Measurements from ENCODE around the gene DUSP1. TPM values are rescaled to one million over a fixed set of nuclear protein-coding genes. Genes with fewer than 3 reads are reported as not detected.

The DUSP1 gene
- total and polyA plus RNA-seq, 2 of the 13 experiments (the other 11 are each of a cell fraction or from before 2014, with no cell fraction given), result 27.1 to 55.5 TPM

- TF ChIP-seq UBTF (CRISPR knock-in tag; IDR thresholded peaks at IDR 0.05) (0 out of 2 replicates have a peak, but pooled peaks have one; percentile 19), ESRRA (CRISPR knock-in tag; IDR thresholded peaks at IDR 0.05; ENCODE audit: low read depth) (0 out of 2 replicates have a peak, but pooled peaks have one; percentile 36), FOSL2 (CRISPR knock-in tag; IDR thresholded peaks at IDR 0.05) (peak; percentile 32; the same call in 1 of the 2 replicates), ISX (CRISPR knock-in tag; conservative IDR thresholded peaks at IDR 0.05) (no peak), SOX6 (IDR thresholded peaks at IDR 0.05) (no peak), SOX6 (CRISPR knock-in tag; IDR thresholded peaks at IDR 0.05) (peak; percentile 76), SMAD3 (CRISPR knock-in tag; IDR thresholded peaks at IDR 0.05) (0 out of 2 replicates have a peak, but pooled peaks have one; percentile 40), HNRNPLL (IDR thresholded peaks at IDR 0.05; ENCODE audit: low read depth, low read length, poor library complexity, severe bottlenecking) (no peak), ZNF75D (CRISPR knock-in tag; IDR thresholded peaks at IDR 0.05; ENCODE audit: borderline replicate concordance) (no peak), MAX (IDR thresholded peaks at IDR 0.05) (0 out of 2 replicates have a peak, but pooled peaks have one; percentile 18), HMG20B (CRISPR knock-in tag; conservative IDR thresholded peaks at IDR 0.05) (no peak), GABPB1 (CRISPR knock-in tag; IDR thresholded peaks at IDR 0.05) (peak; percentile 58; the same call in 1 of the 2 replicates), PAXIP1 (CRISPR knock-in tag; conservative IDR thresholded peaks at IDR 0.05) (peak; percentile 87), RXRB (CRISPR knock-in tag; IDR thresholded peaks at IDR 0.05; ENCODE audit: borderline replicate concordance) (peak; percentile 62; the same call in 1 of the 2 replicates), FOXP1 (IDR thresholded peaks at IDR 0.05) (0 out of 2 replicates have a peak, but pooled peaks have one; percentile 21), FOXP1 (CRISPR knock-in tag; IDR thresholded peaks at IDR 0.05) (peak; percentile 74), HIVEP1 (CRISPR knock-in tag; IDR thresholded peaks at IDR 0.05) (no peak), ZNF235 (CRISPR knock-in tag; IDR thresholded peaks at IDR 0.05; ENCODE audit: borderline replicate concordance) (no peak), YY1 (IDR thresholded peaks at IDR 0.05; ENCODE audit: insufficient read depth, insufficient replicate concordance, low read depth, low read length) (no peak), ZNF142 (CRISPR knock-in tag; IDR thresholded peaks at IDR 0.05) (no peak)
These were observed 26.8 kb upstream of the DUSP1 start (continued) for GRCh38 chr5:172797771-172798191.
